Activated CD8-positive, alpha-beta memory T cell treated with anti-CD3 and anti-CD28 coated beads, Interleukin-2, amount 50 U/mL, for 24 hours (primary cell): ENCODE results near the gene GCAT.
"Not testable (repeated sequence)": the region's sequence is repeated elsewhere in the genome, so short reads cannot be mapped to it uniquely, and the experiment has no call there.

Experiments used
- DNase-seq: peaks from one replicate; pipeline ENCODE4 v3.0.0-alpha.2; 2020; ENCODE audit errors: extremely low read depth

GCAT gene

GRCh38 chr22:37782340-37783168 is 25.2 kb upstream of the GCAT start:
- DNase-seq: no peak

DNA sequence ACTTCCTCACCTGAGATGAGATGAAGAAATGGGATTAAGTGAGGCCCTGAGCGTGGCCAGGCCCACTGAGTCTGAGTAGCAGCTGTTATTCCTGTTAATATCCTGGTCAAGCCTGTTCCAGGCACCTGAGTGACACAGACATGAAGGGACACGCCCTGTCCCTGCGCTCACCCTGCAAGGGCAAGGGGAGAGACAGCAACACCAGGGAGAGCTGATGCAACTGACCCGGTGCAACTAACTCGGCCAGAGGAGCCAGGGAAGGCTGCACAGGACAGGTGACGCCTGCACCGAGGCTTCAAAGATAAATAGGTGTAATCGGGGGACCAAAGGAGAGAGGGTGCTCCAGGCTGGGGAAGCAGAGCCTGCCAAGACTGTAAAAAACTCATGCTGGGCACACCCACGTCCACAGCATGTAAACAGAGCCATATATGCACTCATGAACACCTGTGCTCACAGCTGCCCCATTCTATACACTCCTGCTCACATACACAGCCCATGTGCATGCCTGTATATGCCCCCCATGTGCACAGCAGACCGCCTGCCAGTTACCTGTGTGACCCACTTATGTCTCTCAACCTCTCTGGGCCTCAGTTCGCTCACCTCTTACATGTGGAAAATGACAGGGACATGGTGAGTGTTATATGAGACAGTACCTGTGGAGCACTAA is 22.8 kb upstream of the GCAT start:
- no peak for DNase-seq

DNA sequence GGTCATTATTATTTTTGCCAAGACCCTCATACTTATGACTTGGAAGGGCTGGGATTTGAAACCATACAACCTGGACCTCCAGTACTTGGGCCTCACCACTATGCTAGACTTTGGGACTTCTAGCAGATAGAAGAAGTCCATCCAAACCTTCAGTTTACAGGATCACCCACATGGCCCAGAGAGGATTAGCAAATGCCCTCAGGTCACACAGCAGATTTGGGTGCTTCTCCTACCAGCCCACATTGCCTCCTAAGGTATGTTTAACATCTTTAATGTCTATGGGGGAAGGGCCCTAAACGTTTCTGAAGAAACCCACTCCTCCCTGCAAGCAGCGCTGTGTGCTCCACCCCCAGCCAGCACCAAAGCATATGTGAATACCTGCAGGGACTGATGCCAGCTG is 17.5 kb upstream of the GCAT start:
- no peak for DNase-seq

GRCh38 chr22:37792494-37792893 is 15.2 kb upstream of the GCAT start:
- DNase-seq: no peak

DNA sequence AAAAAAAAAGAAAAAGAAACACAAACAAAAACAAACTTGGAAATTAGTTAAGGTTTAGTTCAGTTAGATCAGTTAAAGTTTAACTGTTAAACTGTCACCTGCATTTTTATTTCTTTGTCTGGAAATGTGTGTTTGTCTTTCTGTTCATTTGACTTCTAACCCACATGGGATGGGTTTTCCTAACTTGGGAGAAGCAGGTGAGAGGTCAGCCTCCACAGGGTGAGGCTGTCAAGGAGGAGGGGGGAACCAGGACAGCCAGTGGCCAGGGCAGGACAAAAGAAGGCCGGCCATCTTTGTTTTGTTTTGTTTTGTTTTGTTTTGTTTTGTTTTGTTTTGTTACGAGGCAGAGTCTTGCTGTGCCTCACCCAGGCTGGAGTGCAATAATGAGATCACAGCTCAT is 13.4 kb upstream of the GCAT start:
- no peak for DNase-seq

- DNase-seq: no peak
Measured at GRCh38 chr22:37796079-37796478, 11.7 kb upstream of the GCAT start.

- DNase-seq: not testable (repeated sequence)
Measured at GRCh38 chr22:37797259-37797658, 10.5 kb upstream of the GCAT start.

DNA sequence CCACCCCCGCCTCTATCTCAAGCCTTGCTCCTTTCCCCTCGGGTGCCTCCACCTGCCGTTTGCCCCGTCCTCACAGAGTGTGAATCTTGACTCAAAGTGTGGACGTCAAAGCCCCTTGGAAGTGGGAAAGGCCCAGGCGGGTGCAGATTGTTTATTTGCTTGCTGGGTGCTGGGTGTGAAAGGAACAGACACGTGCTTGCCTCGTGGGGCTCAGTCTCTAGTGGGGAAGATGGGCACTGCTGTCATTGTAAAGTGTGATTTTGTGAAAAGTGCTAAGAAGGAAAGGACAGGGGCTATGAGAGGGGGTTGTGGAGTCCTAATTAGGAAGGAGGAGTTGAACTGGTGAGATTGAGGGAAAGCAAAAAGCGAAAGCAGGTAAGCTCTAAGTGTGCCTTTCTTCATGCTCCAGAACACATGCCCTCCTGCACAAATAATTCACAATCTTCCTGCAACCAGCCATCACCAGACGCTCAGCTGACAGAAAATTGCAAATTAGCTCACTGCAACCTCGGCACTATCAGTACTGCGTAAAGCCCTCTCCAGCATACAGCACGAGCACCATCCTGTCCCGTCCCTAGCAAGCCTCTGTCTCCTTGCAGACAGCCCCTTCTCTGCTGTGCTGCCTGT is 9.7 kb upstream of the GCAT start:
- no peak for DNase-seq

DNA sequence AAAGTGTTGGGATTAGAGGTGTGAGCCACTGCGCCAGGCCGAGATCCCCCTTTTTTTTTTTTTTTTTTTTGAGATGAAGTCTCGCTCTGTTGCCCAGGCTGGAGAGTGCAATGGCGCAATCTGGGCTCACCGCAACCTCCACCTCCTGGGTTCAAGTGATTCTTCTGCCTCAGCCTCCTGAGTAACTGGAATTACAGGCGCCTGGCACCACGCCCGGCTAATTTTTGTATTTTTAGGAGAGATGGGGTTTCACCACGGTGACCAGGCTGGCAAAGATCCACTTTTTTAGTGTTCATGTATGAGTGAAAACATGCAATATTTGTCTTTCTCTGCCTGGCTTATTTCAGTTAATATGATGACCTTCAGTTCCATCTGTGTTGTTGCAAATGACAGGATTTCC is 7.8 kb upstream of the GCAT start:
- DNase-seq: not testable (repeated sequence)

- no peak for DNase-seq
Measured at GRCh38 chr22:37801946-37802309, 5.8 kb upstream of the GCAT start.

DNA sequence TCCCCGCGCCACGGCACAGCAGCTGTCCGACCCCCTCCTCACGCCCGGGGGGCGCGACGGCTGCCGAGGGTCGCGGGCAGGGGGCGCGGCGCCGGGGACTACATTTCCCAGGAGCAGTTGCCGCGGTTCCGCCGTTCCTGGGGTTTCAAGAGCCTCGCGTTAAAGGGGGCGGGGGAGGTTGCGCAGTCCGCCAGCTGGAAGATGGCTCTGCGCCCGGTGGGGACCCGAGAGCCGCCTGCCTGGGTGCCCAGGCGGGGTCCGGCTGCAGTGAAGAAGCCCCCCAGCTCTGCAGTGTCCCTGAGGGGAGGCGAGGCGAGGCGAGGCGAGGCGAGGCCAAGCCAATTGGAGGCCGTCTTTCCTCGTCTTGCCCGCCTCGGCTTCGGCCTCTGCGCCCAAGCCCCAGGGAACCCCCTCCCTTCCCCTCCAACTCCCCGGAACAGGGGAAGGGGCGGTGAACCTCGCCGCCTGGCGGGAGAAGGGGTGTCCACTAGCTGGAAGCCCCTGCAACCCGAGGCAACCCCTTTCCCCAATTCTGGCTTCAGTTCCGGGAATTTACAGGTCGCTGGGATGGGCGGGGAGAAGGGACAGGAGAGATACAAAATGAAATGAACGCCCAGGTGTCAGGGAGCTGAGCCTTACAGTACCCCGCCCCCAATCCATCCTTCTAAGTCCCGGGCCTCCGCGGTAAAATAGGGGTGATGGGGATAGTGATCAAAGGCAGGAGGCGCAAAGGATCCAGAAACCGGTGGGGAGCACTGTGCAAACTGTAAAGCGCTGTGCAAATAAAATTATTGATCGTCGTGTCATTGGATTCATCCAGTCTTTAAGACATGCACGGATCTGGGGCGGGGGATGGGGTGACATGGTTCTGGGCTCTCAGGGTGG is 5.2 kb upstream of the GCAT start:
- DNase-seq: no peak

GRCh38 chr22:37803195-37803638 is 4.5 kb upstream of the GCAT start:
- no peak for DNase-seq

GRCh38 chr22:37803639-37804351 is 3.9 kb upstream of the GCAT start:
- DNase-seq: no peak

DNA sequence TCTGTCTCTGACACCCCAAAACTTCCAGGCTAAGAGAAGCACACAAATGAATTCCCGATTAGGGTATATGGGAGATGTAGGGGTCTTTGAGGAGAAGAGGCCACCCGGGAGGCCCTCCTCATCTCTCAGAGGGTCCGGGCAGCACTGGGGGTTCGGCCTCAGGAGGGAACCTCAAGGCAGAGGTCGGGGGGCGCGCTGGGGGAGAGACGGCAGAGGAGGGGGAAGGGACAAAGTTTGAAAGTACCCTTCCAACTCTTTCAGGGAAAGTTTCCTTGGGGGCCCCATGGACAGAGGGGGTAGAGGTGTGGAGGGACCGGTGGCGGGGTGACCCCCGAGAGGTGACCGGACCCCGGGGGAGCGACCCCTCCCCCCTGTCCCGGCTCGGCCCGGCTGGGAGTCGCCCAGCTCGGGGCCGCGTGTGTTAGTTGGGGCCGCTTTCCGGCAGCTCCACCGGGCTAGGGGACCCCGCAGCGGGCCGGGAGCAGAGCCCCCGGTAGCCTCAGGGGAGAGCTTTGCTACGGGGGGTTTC is 3.3 kb upstream of the GCAT start:
- DNase-seq: no peak

- DNase-seq: no peak
Measured at GRCh38 chr22:37804881-37805809, 2.6 kb upstream of the GCAT start.

DNA sequence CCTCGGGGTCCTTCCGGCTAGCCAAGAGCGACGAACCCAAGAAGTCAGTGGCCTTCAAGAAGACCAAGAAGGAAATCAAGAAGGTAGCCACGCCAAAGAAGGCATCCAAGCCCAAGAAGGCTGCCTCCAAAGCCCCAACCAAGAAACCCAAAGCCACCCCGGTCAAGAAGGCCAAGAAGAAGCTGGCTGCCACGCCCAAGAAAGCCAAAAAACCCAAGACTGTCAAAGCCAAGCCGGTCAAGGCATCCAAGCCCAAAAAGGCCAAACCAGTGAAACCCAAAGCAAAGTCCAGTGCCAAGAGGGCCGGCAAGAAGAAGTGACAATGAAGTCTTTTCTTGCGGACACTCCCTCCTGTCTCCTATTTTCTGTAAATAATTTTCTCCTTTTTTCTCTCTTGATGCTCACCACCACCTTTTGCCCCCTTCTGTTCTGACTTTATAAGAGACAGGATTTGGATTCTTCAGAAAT is 1.9 kb upstream of the GCAT start:
- no peak for DNase-seq

DNA sequence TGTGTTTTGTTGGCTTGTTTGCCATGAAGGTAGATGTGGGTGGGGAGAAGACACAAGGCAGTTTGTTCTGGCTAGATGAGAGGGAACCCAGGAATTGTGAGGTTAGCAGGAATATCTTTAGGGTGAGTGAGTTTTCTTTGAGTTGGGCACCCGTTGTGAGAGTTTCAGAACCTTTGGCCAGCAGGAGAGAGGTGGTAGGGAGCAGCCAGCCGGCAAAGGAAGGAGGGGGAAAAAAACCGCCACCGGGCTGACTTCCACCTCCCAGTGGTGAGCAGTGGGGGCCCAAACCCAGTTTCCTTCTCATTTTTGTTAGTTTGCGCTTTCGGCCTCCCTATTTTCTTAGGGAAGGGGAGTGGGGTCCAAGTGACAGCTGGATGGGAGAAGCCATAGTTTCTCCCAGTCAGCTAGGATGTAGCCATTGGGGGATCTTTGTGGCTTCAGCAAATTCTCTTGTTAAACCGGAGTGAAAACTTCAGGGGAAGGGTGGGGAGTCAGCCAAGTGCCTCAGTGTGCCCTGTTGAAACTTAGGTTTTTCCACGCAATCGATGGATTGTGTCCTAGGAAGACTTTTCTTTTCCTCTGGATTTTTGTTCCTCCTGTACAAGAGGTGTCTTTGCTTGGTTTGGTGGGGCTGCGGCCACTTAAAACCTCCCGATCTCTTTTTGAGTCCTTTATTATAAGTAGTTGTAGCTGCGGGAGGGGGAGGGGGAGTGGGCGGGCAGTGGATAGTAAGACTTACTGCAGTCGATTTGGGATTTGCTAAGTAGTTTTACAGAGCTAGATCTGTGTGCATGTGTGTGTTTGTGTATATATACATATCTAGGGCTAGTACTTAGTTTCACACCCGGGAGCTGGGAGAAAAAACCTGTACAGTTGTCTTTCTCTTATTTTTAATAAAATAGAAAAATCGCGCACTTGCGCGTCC is 1.1 kb upstream of the GCAT start:
- DNase-seq: no peak

DNA sequence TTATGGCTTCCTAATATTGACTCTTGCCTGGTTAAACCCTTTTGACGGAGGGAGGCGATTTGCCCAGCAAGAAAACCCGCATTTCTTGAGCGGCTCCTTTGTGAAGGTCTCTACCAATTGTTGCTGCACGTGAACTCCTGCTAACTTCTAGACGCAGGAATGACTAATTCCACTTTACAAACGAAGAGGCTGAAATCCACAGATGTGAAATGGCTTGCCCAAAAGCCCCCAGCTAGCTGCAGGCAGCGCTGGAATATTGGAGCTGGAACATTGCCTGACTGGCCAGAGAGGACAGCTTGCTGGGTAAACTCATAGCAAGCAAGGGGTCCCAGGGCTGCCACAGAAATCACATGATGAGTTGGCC is 542 bp downstream of the GCAT start:
- no peak for DNase-seq
